ENCODE data around the gene NRK. TPM values are rescaled to one million over a fixed set of nuclear protein-coding genes. Genes with fewer than 3 reads are reported as not detected.
"Not testable (repeated sequence)": the region's sequence is repeated elsewhere in the genome, so short reads cannot be mapped to it uniquely, and the experiment has no call there.

The NRK gene
- total RNA-seq, 1 experiment from 2014 or later, result 0.73 TPM

DNA sequence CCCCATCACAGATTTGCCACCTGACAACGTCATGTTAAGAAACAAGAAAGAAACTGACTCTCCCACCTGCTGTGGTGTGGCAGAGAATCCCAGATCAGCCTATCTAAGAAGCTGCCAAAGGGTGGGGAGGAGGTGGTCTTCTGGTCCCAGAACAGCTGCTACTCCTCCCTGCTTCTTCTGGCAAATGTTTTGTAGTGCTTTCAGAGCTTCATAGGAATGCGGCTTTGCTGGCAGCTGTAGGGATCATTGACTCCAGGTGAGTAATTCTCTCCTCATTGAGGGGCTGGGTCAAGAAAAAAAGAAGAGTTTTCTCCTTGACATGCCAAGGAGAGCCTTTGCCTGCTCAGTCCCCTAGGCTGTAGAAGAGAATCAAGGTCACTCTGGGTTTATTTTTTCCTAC is 23.3 kb downstream of the NRK start:
- Histone ChIP-seq H2AFZ (ENCODE audit: low read length) (no peak overlapping the region), H3F3A (ENCODE audit: low read length, unreplicated experiment) (no peaks in the 10 kb centered on the region), H3K79me2 (ENCODE audit: low read length) (no peaks in the 10 kb centered on the region), H3K4me3 (ENCODE audit: low read length) (no peak overlapping the region), H3K27me3 (ENCODE audit: low read length) (no peaks in the 10 kb centered on the region), H3K9me2 (replicated peaks; ENCODE audit: low read length) (no peaks in the 10 kb centered on the region), H4K20me1 (ENCODE audit: low read length) (no peaks in the 10 kb centered on the region), H3K4me2 (ENCODE audit: low read length) (no peak overlapping the region), H3K27ac (ENCODE audit: low read length) (no peak overlapping the region), H3K36me3 (ENCODE audit: low read depth, low read length) (no peaks in the 10 kb centered on the region), H3K9ac (ENCODE audit: low read length) (no peak overlapping the region), H3K9me3 (ENCODE audit: low read length) (no peaks in the 10 kb centered on the region), H3K4me1 (ENCODE audit: insufficient read depth, low read length) (no peaks in the 10 kb centered on the region)
- DNase-seq, result peak; percentile 8
- ChIA-PET CTCF (no interaction called here), POLR2A (ENCODE audit: unreplicated experiment) (no interaction called here)
- no TSS peak for BruUV-seq (replicated peaks)
- no peak for ATAC-seq
- TF ChIP-seq EZH2 (IDR thresholded peaks at IDR 0.05; ENCODE audit: low read length, unreplicated experiment), result no peak
- intact Hi-C loops (cut with micrococcal nuclease), result no loop called here

DNA sequence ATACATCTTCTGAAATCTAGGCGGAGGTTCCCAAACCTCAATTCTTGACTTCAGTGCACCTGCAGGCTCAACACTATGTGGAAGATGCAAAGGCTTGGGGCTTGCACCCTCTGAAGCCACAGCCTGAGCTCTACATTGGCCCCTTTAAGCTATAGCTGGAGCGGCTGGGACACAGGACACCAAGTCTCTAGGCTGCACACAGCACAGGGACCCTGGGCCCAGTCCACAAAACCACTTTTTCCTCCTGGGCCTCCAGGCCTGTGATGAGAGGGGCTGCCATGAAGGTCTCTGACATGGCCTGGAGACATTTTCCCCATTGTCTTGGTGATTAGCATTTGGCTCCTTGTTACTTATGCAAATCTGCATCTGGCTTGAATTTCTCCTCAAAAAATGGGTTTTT is 27.8 kb downstream of the NRK start:
- H3K36me3 ChIP-seq (ENCODE audit: low read depth, low read length); H3K27me3 ChIP-seq (ENCODE audit: low read length); H3K9me3 ChIP-seq (ENCODE audit: low read length); POLR2A ChIA-PET (ENCODE audit: unreplicated experiment); H3K4me1 ChIP-seq (ENCODE audit: insufficient read depth, low read length); H3K4me3 ChIP-seq (ENCODE audit: low read length); H3K9me2 ChIP-seq (replicated peaks; ENCODE audit: low read length); H4K20me1 ChIP-seq (ENCODE audit: low read length); H3K27ac ChIP-seq (ENCODE audit: low read length); intact Hi-C loops (cut with micrococcal nuclease); H3K79me2 ChIP-seq (ENCODE audit: low read length); CTCF ChIA-PET; BruUV-seq (replicated peaks); H3K4me2 ChIP-seq (ENCODE audit: low read length); H3K9ac ChIP-seq (ENCODE audit: low read length); ATAC-seq; DNase-seq; H3F3A ChIP-seq (ENCODE audit: low read length, unreplicated experiment); H2AFZ ChIP-seq (ENCODE audit: low read length): not testable (repeated sequence)

- no peaks in the 10 kb centered on the region for H3K9me3 ChIP-seq (ENCODE audit: low read length)
- no peak for DNase-seq
- no peaks in the 10 kb centered on the region for H3K9me2 ChIP-seq (replicated peaks; ENCODE audit: low read length)
- CTCF ChIA-PET, result no interaction called here
- H3F3A ChIP-seq (ENCODE audit: low read length, unreplicated experiment), result no peaks in the 10 kb centered on the region
- BruUV-seq (replicated peaks), result no TSS peak
- no peak overlapping the region for H3K4me2 ChIP-seq (ENCODE audit: low read length)
- POLR2A ChIA-PET (ENCODE audit: unreplicated experiment), result no interaction called here
- no peaks in the 10 kb centered on the region for H3K36me3 ChIP-seq (ENCODE audit: low read depth, low read length)
- no peak overlapping the region for H3K4me3 ChIP-seq (ENCODE audit: low read length)
- intact Hi-C loops (cut with micrococcal nuclease), result no loop called here
- TF ChIP-seq EZH2 (IDR thresholded peaks at IDR 0.05; ENCODE audit: low read length, unreplicated experiment) (no peak), EZH2phosphoT487 (IDR thresholded peaks at IDR 0.05; ENCODE audit: borderline replicate concordance, low read length) (no peak)
- TF ChIP-seq, protein P1, sequence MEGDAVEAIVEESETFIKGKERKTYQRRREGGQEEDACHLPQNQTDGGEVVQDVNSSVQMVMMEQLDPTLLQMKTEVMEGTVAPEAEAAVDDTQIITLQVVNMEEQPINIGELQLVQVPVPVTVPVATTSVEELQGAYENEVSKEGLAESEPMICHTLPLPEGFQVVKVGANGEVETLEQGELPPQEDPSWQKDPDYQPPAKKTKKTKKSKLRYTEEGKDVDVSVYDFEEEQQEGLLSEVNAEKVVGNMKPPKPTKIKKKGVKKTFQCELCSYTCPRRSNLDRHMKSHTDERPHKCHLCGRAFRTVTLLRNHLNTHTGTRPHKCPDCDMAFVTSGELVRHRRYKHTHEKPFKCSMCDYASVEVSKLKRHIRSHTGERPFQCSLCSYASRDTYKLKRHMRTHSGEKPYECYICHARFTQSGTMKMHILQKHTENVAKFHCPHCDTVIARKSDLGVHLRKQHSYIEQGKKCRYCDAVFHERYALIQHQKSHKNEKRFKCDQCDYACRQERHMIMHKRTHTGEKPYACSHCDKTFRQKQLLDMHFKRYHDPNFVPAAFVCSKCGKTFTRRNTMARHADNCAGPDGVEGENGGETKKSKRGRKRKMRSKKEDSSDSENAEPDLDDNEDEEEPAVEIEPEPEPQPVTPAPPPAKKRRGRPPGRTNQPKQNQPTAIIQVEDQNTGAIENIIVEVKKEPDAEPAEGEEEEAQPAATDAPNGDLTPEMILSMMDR (conservative IDR thresholded peaks at IDR 0.05; ENCODE audit: low read depth, low read length), result no peak
- ATAC-seq, result no peak
- H3K27me3 ChIP-seq (ENCODE audit: low read length), result no peaks in the 10 kb centered on the region
- H3K4me1 ChIP-seq (ENCODE audit: insufficient read depth, low read length), result no peaks in the 10 kb centered on the region
- no peak overlapping the region for H2AFZ ChIP-seq (ENCODE audit: low read length)
- H3K9ac ChIP-seq (ENCODE audit: low read length), result no peak overlapping the region
- no peaks in the 10 kb centered on the region for H4K20me1 ChIP-seq (ENCODE audit: low read length)
- H3K27ac ChIP-seq (ENCODE audit: low read length), result no peak overlapping the region
- H3K79me2 ChIP-seq (ENCODE audit: low read length), result no peaks in the 10 kb centered on the region
Observed at GRCh38 chrX:105865709-105866108, 43.4 kb downstream of the NRK start.

GRCh38 chrX:105869701-105870100 is 47.4 kb downstream of the NRK start:
- ATAC-seq, result no peak; the same call in 1 of the 2 replicates
- Histone ChIP-seq H3F3A (ENCODE audit: low read length, unreplicated experiment) (no peaks in the 10 kb centered on the region), H4K20me1 (ENCODE audit: low read length) (no peaks in the 10 kb centered on the region), H3K27ac (ENCODE audit: low read length) (no peak overlapping the region), H3K9ac (ENCODE audit: low read length) (no peak overlapping the region), H3K9me2 (replicated peaks; ENCODE audit: low read length) (no peaks in the 10 kb centered on the region), H3K4me2 (ENCODE audit: low read length) (no peak overlapping the region), H3K79me2 (ENCODE audit: low read length) (no peaks in the 10 kb centered on the region), H3K9me3 (ENCODE audit: low read length) (no peaks in the 10 kb centered on the region), H3K36me3 (ENCODE audit: low read depth, low read length) (no peaks in the 10 kb centered on the region), H2AFZ (ENCODE audit: low read length) (no peak overlapping the region), H3K4me3 (ENCODE audit: low read length) (no peak overlapping the region), H3K27me3 (ENCODE audit: low read length) (no peaks in the 10 kb centered on the region), H3K4me1 (ENCODE audit: insufficient read depth, low read length) (no peaks in the 10 kb centered on the region)
- no TSS peak for BruUV-seq (replicated peaks)
- intact Hi-C loops (cut with micrococcal nuclease), result no loop called here
- TF ChIP-seq, protein P1 (conservative IDR thresholded peaks at IDR 0.05; ENCODE audit: low read depth, low read length), result no peak
- no peak for TF ChIP-seq EZH2 (IDR thresholded peaks at IDR 0.05; ENCODE audit: low read length, unreplicated experiment)
- no peak for TF ChIP-seq EZH2phosphoT487 (IDR thresholded peaks at IDR 0.05; ENCODE audit: borderline replicate concordance, low read length)
- peak; percentile 2 for DNase-seq
- CTCF ChIA-PET, result no interaction called here
- POLR2A ChIA-PET (ENCODE audit: unreplicated experiment), result no interaction called here

All from PC-3 (cell line).